Measurements from ENCODE around the gene FBXO36. TPM values are rescaled to one million over a fixed set of nuclear protein-coding genes. Genes with fewer than 3 reads are reported as not detected.

The FBXO36 gene
- total RNA-seq, 1 donor from 2014 or later: 1.9 TPM

- H3K4me2 ChIP-seq (ENCODE audit: low read length): no peak overlapping the region
- DNase-seq (ENCODE audit: low read depth): peak; percentile 44
- H3K9ac ChIP-seq (ENCODE audit: low read length): no peak overlapping the region
These were observed 89.3 kb downstream of the FBXO36 start for GRCh38 chr2:230011617-230012016.

GRCh38 chr2:230012267-230012884, 90.1 kb downstream of the FBXO36 start:
- Histone ChIP-seq H3K27me3 (ENCODE audit: insufficient read depth, low read length) (no peaks in the 10 kb centered on the region), H3K9ac (ENCODE audit: low read length) (no peak overlapping the region), H2AFZ (ENCODE audit: low read depth, low read length) (no peak overlapping the region)

More at GRCh38 chr2:230011617-230012016, 89.3 kb downstream of the FBXO36 start:
- Mint-ChIP-seq H3K4me1 (ENCODE audit: low read depth, unreplicated experiment) (peaks cover 10% of the 10 kb centered on the region), H3K27me3 (ENCODE audit: low read depth, unreplicated experiment) (no peaks in the 10 kb centered on the region), H3K9me3 (ENCODE audit: unreplicated experiment) (no peaks in the 10 kb centered on the region), H3K4me3 (ENCODE audit: unreplicated experiment) (no peak overlapping the region), H3K27ac (ENCODE audit: unreplicated experiment) (no peak overlapping the region), H3K36me3 (ENCODE audit: low read depth, unreplicated experiment) (no peaks in the 10 kb centered on the region)
- Histone ChIP-seq H3K4me1 (ENCODE audit: insufficient read depth, low read length) (no peaks in the 10 kb centered on the region), H3K36me3 (ENCODE audit: insufficient read depth, low read length) (no peaks in the 10 kb centered on the region), H2AFZ (ENCODE audit: low read depth, low read length) (no peak overlapping the region), H3K79me2 (ENCODE audit: insufficient read depth, low read length) (no peaks in the 10 kb centered on the region), H3K27me3 (ENCODE audit: insufficient read depth, low read length) (no peaks in the 10 kb centered on the region), H3K9me3 (ENCODE audit: insufficient read depth, low read depth, low read length) (no peaks in the 10 kb centered on the region), H3K4me3 (ENCODE audit: insufficient read depth, low read depth, low read length) (no peak overlapping the region), H3K27ac (ENCODE audit: low read depth, low read length) (no peak overlapping the region), H4K20me1 (ENCODE audit: insufficient read depth, low read length) (no peaks in the 10 kb centered on the region)
- no peak for FAIRE-seq
- no peak for TF ChIP-seq EZH2 (IDR thresholded peaks at IDR 0.05; ENCODE audit: insufficient read depth, low read length)
- no peak for TF ChIP-seq CTCF (IDR thresholded peaks at IDR 0.05; ENCODE audit: insufficient read depth, low read depth, low read length)

More at GRCh38 chr2:230012267-230012884, 90.1 kb downstream of the FBXO36 start:
- Mint-ChIP-seq H3K4me1 (ENCODE audit: low read depth, unreplicated experiment) (peaks cover 10% of the 10 kb centered on the region), H3K27ac (ENCODE audit: unreplicated experiment) (peak overlapping the region; percentile 83), H3K27me3 (ENCODE audit: low read depth, unreplicated experiment) (no peaks in the 10 kb centered on the region), H3K4me3 (ENCODE audit: unreplicated experiment) (no peak overlapping the region), H3K36me3 (ENCODE audit: low read depth, unreplicated experiment) (no peaks in the 10 kb centered on the region), H3K9me3 (ENCODE audit: unreplicated experiment) (no peaks in the 10 kb centered on the region)
- Histone ChIP-seq H3K9me3 (ENCODE audit: insufficient read depth, low read depth, low read length) (no peaks in the 10 kb centered on the region), H3K79me2 (ENCODE audit: insufficient read depth, low read length) (no peaks in the 10 kb centered on the region), H4K20me1 (ENCODE audit: insufficient read depth, low read length) (no peaks in the 10 kb centered on the region), H3K4me1 (ENCODE audit: insufficient read depth, low read length) (no peaks in the 10 kb centered on the region), H3K36me3 (ENCODE audit: insufficient read depth, low read length) (no peaks in the 10 kb centered on the region), H3K27ac (ENCODE audit: low read depth, low read length) (no peak overlapping the region), H3K4me2 (ENCODE audit: low read length) (no peak overlapping the region), H3K4me3 (ENCODE audit: insufficient read depth, low read depth, low read length) (no peak overlapping the region)
- TF ChIP-seq EZH2 (IDR thresholded peaks at IDR 0.05; ENCODE audit: insufficient read depth, low read length): no peak
- no peak for TF ChIP-seq CTCF (IDR thresholded peaks at IDR 0.05; ENCODE audit: insufficient read depth, low read depth, low read length)
- DNase-seq (ENCODE audit: low read depth): no peak
- no peak for FAIRE-seq
